NCI-H1048 (cell line): ENCODE data around the gene TMTC4.
"Not testable (repeated sequence)": the region's sequence is repeated elsewhere in the genome, so short reads cannot be mapped to it uniquely, and the experiment has no call there.

ENCODE experiments used
- DNase-seq: peaks from one replicate; lab custom pipeline; 2025; lab: John Stamatoyannopoulos, UW

The TMTC4 gene

GRCh38 chr13:100588331-100589177 is 86.0 kb downstream of the TMTC4 start, which contains the start of gene GGACT:
GGACT (minus strand) TSS chr13:100588789; CDS start chr13:100532591, 56,198 bp downstream.
- peak; percentile 38 for DNase-seq

GRCh38 chr13:100584896-100585295 is 89.7 kb downstream of the TMTC4 start:
- no peak for DNase-seq

GRCh38 chr13:100581504-100581903 is 93.1 kb downstream of the TMTC4 start:
- DNase-seq: no peak

GRCh38 chr13:100581030-100581429 is 93.6 kb downstream of the TMTC4 start:
- no peak for DNase-seq

- DNase-seq: no peak
Observed at GRCh38 chr13:100580045-100580444, 94.5 kb downstream of the TMTC4 start.

- DNase-seq: not testable (repeated sequence)
Observed at GRCh38 chr13:100577239-100577638, 97.4 kb downstream of the TMTC4 start.

GRCh38 chr13:100573121-100573520 is 101.5 kb downstream of the TMTC4 start:
- peak; percentile 6 for DNase-seq

- no peak for DNase-seq
Observed at GRCh38 chr13:100566543-100566942, 108.1 kb downstream of the TMTC4 start.

- DNase-seq: no peak
Observed at GRCh38 chr13:100565286-100565685, 109.3 kb downstream of the TMTC4 start.

GRCh38 chr13:100564444-100565223 is 110.0 kb downstream of the TMTC4 start:
- DNase-seq: no peak

GRCh38 chr13:100563779-100564178 is 110.8 kb downstream of the TMTC4 start:
- DNase-seq: no peak

- DNase-seq: no peak
Observed at GRCh38 chr13:100561599-100562204, 112.9 kb downstream of the TMTC4 start.

GRCh38 chr13:100561158-100561499 is 113.5 kb downstream of the TMTC4 start:
- no peak for DNase-seq

- DNase-seq: no peak
Observed at GRCh38 chr13:100560498-100561157, 114.0 kb downstream of the TMTC4 start.

- no peak for DNase-seq
Observed at GRCh38 chr13:100559886-100560285, 114.7 kb downstream of the TMTC4 start.
